Urinary bladder (tissue), 4 donors: ENCODE data around the gene S1PR5. TPM values are rescaled to one million over a fixed set of nuclear protein-coding genes. Genes with fewer than 3 reads are reported as not detected.
"Not testable (repeated sequence)": the region's sequence is repeated elsewhere in the genome, so short reads cannot be mapped to it uniquely, and the experiment has no call there.

ENCODE experiments used
- DNase-seq: peaks from one replicate; pipeline ENCODE4 v3.0.0-alpha.2; 2015; ENCODE audit errors: extremely low spot score
- H3K27ac ChIP-seq: one replicate; pipeline ENCODE4 v1.5.1; 2013; ENCODE audit warnings: low read depth, mild to moderate bottlenecking, moderate library complexity
- H3K36me3 ChIP-seq: one replicate; pipeline ENCODE4 v1.6.1; 2013; ENCODE audit warnings: mild to moderate bottlenecking, moderate library complexity; ENCODE audit not compliant: insufficient read depth
- H3K4me1 ChIP-seq: one replicate; pipeline ENCODE4 v1.6.1; 2013; ENCODE audit warnings: mild to moderate bottlenecking, moderate library complexity; ENCODE audit not compliant: insufficient read depth
- H3K4me3 ChIP-seq: one replicate; pipeline ENCODE4 v1.5.1; 2013; ENCODE audit warnings: low read depth, low read length
- WGBS: extraction: QIAGEN DNeasy Blood & Tissue Kit; methylation state at CpG from one replicate; pipeline ENCODE4 v1.1.7; 2013; 5-methylcytosine and 5-hydroxymethylcytosine counted together
- polyA plus RNA-seq: library from polyadenylated mRNA; stranded (reverse); fragments of 200-250 nt; gene quantifications from one replicate; pipeline ENCODE4 v1.2.3, GENCODE V29; 2013
- total RNA-seq: library from RNA; depleted of rRNA; stranded (reverse); fragments of >200 nt; gene quantifications from one replicate; pipeline ENCODE4 v1.2.3, GENCODE V29; 2014
- donor health status: healthy with polysubstance abuse.
- donor health status: healthy.

S1PR5 gene
- total and polyA plus RNA-seq, 2 donors: 1.8 to 3.2 TPM

DNA sequence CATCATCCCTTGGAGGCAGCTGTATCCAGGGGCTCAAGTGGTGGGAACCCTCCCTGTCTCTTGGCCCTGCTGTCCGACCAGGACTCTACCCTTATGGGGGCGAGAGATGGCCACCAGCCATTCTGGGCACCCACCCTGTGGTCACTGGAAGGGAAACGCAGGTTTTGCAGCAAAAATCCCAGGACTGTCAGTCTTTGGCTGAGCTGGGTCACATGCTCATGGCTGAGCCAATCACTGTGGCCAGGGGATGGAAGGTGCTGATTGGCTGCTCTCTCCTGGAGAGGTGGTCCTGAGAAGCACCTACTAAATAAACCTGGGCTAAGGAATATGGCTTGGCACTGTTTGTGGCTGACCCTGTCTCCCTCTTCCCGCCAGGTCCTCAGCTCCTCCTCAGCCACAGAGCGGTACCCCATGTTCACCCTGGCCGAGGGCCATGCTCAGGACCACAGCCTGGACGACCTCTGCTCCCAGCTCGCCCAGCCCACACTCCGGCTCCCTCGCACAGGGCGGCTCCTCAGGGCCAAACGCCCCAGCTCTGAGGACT, 35.3 kb upstream of the S1PR5 start:
- 80% methylated on average over 12 of the region's 12 CpGs for WGBS
- H3K36me3 ChIP-seq: peaks cover 3% of the 10 kb centered on the region
- H3K27ac ChIP-seq: no peak overlapping the region

GRCh38 chr19:10551698-10552301, 34.6 kb upstream of the S1PR5 start:
- Histone ChIP-seq H3K4me1 (no peaks in the 10 kb centered on the region), H3K4me3 (no peak overlapping the region), H3K27ac (no peak overlapping the region), H3K36me3 (peaks cover 3% of the 10 kb centered on the region)
- no peak for DNase-seq
- WGBS: 93% methylated on average over 12 of the region's 12 CpGs

More for the DNA sequence above, 35.3 kb upstream of the S1PR5 start:
- no peak for DNase-seq
- Histone ChIP-seq H3K4me3 (no peak overlapping the region), H3K4me1 (no peaks in the 10 kb centered on the region)

GRCh38 chr19:10551006-10551405, 33.8 kb upstream of the S1PR5 start:
- DNase-seq, H3K36me3 ChIP-seq, H3K27ac ChIP-seq, H3K4me1 ChIP-seq, H3K4me3 ChIP-seq: not testable (repeated sequence)
- 96% methylated on average over 9 of the region's 9 CpGs for WGBS

- Histone ChIP-seq H3K36me3 (peaks cover 3% of the 10 kb centered on the region), H3K4me3 (no peak overlapping the region), H3K27ac (no peak overlapping the region), H3K4me1 (no peaks in the 10 kb centered on the region)
- no peak for DNase-seq
- 95% methylated on average over 6 of the region's 6 CpGs for WGBS
Observed at GRCh38 chr19:10550336-10550735, 33.1 kb upstream of the S1PR5 start.

GRCh38 chr19:10549733-10550132, 32.5 kb upstream of the S1PR5 start:
- Histone ChIP-seq H3K4me1 (peaks cover under 1% of the 10 kb centered on the region), H3K36me3 (peaks cover 3% of the 10 kb centered on the region), H3K27ac (no peak overlapping the region), H3K4me3 (no peak overlapping the region)
- DNase-seq: no peak
- WGBS: 87% methylated on average over 7 of the region's 7 CpGs

- WGBS: 96% methylated on average over 18 of the region's 18 CpGs
- H3K4me1 ChIP-seq: peaks cover 2% of the 10 kb centered on the region
- peaks cover 3% of the 10 kb centered on the region for H3K36me3 ChIP-seq
- H3K27ac ChIP-seq: no peak overlapping the region
- H3K4me3 ChIP-seq: no peak overlapping the region
- DNase-seq: no peak
Observed at GRCh38 chr19:10548746-10549276, 31.6 kb upstream of the S1PR5 start.

DNA sequence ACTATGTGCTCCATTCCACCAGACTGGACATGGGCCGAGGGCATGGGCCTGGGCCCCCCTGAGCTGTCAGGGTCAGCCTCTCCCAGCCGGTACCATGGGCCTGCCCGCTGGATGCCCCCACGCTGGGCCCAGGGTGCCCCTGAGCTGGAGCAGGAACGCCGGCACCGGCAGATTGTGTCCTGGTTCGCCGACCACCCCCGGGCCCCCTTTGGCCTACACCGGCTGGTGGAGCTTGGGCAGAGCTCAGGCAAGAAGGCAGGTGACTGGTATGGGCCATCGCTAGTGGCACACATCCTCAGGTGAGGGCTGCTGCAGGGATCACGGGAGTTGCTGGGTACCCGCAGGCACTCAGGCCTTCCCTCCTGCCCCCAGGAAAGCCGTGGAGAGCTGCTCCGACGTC, 29.6 kb upstream of the S1PR5 start:
- 91% methylated on average over 17 of the region's 17 CpGs for WGBS
- Histone ChIP-seq H3K36me3 (peaks cover 3% of the 10 kb centered on the region), H3K4me1 (peaks cover 2% of the 10 kb centered on the region), H3K4me3 (no peak overlapping the region), H3K27ac (no peak overlapping the region)
- DNase-seq: no peak

DNA sequence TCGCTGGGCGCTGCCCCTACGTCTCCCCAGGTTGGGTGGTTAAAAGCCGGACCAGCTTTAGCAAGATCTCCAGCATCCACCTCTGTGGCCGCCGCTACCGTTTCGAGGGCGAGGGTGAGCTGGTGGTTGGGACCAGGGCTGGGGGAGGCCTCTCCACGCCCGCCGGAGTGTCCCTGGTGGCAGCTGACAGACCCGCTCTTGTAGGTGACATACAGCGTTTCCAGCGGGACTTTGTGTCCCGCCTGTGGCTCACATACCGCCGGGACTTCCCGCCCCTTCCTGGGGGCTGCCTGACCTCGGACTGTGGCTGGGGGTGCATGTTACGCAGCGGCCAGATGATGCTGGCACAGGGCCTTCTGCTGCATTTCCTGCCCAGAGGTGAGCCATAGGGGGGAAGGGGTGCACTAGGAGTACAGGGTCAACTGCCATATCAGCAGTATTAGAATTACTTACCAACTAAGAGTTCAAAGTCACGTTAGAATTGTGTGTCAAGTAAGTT, 27.6 kb upstream of the S1PR5 start:
- 59% methylated on average over 23 of the region's 23 CpGs for WGBS
- Histone ChIP-seq H3K4me3 (peak overlapping the region; percentile 93), H3K36me3 (peaks cover 3% of the 10 kb centered on the region), H3K4me1 (peaks cover 2% of the 10 kb centered on the region), H3K27ac (no peak overlapping the region)
- DNase-seq: no peak

- H3K27ac ChIP-seq: peak overlapping the region; percentile 93
- peaks cover 3% of the 10 kb centered on the region for H3K36me3 ChIP-seq
- H3K4me1 ChIP-seq: peaks cover 2% of the 10 kb centered on the region
- H3K4me3 ChIP-seq: peak overlapping the region; percentile 93
- no peak for DNase-seq
- WGBS: 19% methylated on average over 22 of the region's 22 CpGs
Observed at GRCh38 chr19:10544242-10544752, 27.1 kb upstream of the S1PR5 start.

DNA sequence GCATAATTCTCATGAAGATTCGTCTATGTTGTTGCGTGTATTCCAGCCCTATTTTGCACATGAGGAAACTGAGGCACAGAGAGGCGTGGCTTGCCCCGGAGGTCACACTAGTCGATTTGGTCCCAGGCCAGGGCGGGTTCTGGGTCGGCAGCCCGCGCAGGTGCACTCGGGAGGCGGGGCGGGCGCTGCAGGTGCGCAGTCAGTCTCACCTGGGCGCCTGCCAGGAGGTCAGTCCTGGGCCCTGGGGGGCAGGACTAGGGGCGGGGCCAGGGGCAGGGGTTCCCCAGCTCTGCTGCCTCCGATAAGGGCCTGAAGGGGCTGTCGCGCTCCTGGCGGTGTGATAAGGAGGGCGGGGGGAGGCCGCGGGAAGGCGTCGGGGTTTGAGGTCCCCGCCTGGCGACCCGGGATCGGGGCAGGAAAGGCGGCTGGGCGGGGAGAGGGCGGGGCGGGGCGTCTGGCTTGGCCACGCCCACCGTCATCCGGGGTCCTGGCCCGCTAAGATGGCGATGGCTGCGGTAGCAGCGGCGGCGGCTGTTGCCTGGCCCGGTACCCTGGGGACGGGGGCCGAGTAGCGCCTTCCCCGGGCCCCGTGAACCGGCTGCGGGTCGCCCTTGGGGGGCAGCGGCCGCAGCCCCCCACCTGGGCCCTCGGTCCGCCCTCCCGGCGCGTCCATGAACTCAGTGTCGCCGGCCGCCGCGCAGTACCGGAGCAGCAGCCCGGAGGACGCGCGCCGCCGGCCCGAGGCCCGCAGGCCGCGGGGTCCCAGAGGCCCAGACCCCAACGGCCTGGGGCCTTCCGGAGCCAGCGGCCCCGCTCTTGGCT, 26.4 kb upstream of the S1PR5 start, which contains the start of gene ATG4D:
TSS of gene ATG4D (plus strand) at position 485 of the 822 bp plus-strand sequence. CDS start at position 672, 187 bp downstream.
- under 1% methylated on average over 79 of the region's 79 CpGs for whole genome bisulfite sequencing
- Histone ChIP-seq H3K4me1 (peaks cover 2% of the 10 kb centered on the region), H3K4me3 (peak within 1 kb of the TSS; percentile 93), H3K27ac (peak within 1 kb of the TSS; percentile 93), H3K36me3 (peaks cover under 1% of the 10 kb centered on the region)
- no peak for DNase-seq

- Histone ChIP-seq H3K4me1 (peaks cover 2% of the 10 kb centered on the region), H3K36me3 (no peaks in the 10 kb centered on the region), H3K27ac (no peak overlapping the region), H3K4me3 (no peak overlapping the region)
- no peak for DNase-seq
- 55% methylated on average over 8 of the region's 8 CpGs for WGBS
Observed at GRCh38 chr19:10543059-10543419, 25.8 kb upstream of the S1PR5 start.

GRCh38 chr19:10539016-10539415, 21.8 kb upstream of the S1PR5 start:
- H3K4me1 ChIP-seq, H3K27ac ChIP-seq, H3K4me3 ChIP-seq, DNase-seq, H3K36me3 ChIP-seq: not testable (repeated sequence)
- WGBS: 74% methylated on average over 9 of the region's 9 CpGs

DNA sequence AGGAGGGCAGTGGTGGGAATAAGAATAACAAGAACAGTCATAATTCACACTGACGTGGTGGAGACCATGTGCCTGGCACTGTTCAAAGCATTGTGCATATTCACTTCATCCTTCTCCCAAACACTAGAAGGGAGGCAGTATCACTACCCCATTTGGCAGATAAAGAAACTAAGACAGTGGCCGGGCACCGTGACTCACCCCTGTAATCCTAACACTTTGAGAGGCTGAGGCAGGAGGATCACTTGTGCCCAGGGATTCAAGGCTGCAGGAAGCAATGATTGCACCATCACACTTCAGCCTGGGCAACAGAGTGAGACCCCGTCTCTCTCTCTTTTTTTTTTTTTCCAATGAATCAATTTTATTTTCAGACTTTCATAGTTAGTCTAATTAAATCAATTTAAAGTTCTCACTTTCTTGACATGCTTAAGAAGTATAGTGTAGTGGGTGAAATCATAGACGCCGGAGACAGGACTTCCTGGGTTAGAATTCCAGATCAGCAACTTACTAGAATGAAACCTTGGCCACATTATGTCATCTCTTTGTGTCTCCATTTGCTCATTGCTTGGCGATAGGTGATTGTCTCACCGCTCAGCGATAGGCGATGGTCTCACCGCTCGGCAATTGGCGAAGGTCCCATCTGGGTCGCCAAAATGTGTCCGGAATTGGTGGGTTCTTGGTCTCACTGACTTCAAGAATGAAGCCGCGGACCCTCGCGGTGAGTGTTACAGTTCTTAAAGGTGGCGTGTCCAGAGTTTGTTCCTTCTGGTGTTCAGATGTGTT, 21.1 kb upstream of the S1PR5 start:
- no peak for DNase-seq
- Histone ChIP-seq H3K27ac (no peak overlapping the region), H3K4me1 (no peaks in the 10 kb centered on the region), H3K4me3 (no peak overlapping the region), H3K36me3 (no peaks in the 10 kb centered on the region)
- 83% methylated on average over 20 of the region's 20 CpGs for WGBS
